ENCODE measurements around the gene PDE3B. TPM values are rescaled to one million over a fixed set of nuclear protein-coding genes. Genes with fewer than 3 reads are reported as not detected.

Gene PDE3B
- polyA plus RNA-seq, 1 of the 3 experiments (the other 2 are of a cell fraction) = 0.26 TPM

DNA sequence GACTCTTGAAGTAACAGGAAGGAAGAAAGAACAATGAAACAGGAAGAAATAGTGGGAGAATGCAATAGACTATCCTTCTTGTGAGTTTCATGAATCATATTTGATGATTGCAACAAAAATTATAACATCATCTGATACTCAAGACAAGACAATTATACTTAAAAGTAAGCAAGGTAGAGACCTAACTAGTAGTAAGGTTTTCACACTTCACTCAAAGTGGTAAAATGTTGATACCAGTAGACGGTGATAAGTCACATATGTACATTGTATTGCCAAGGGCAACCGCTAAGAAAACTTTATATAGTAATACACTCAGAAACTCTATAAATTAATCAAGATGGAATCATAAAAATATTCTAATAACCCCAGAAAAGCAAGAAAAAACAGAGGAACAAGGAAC lies 140.6 kb downstream of the PDE3B start:
- ChIA-PET POLR2A (no interaction called here), CTCF (no interaction called here)
- Histone ChIP-seq H3K27ac (ENCODE audit: low read depth in 2 of 2, low read length in 1 of 2) (no peak overlapping the region), H3K9me3 (no peaks in the 10 kb centered on the region), H3K9ac (no peak overlapping the region), H3K4me3 (ENCODE audit: low read depth in 2 of 2, low read length in 1 of 2) (no peak overlapping the region), H3K4me2 (no peak overlapping the region), H3K36me3 (replicated peaks in 1 of 2; ENCODE audit: control insufficient read depth in 1 of 2, insufficient read depth in 2 of 2, low read length in 1 of 2) (no peaks in the 10 kb centered on the region), H3F3A (replicated peaks; ENCODE audit: insufficient read depth) (no peaks in the 10 kb centered on the region), H3K9me2 (no peaks in the 10 kb centered on the region), H4K20me1 (ENCODE audit: insufficient read depth) (no peaks in the 10 kb centered on the region), H3K27me3 (ENCODE audit: insufficient read depth) (no peaks in the 10 kb centered on the region), H3K4me1 (ENCODE audit: control insufficient read depth in 1 of 2, insufficient read depth in 2 of 2, low read depth in 1 of 2, low read length in 1 of 2) (no peaks in the 10 kb centered on the region), H2AFZ (ENCODE audit: low read depth) (no peak overlapping the region), H3K79me2 (ENCODE audit: insufficient read depth) (no peaks in the 10 kb centered on the region)
- DNase-seq = no peak
- 91% methylated on average over 2 of the region's 2 CpGs for WGBS (ENCODE audit: low lambda C conversion rate)
- TF ChIP-seq, protein P1, sequence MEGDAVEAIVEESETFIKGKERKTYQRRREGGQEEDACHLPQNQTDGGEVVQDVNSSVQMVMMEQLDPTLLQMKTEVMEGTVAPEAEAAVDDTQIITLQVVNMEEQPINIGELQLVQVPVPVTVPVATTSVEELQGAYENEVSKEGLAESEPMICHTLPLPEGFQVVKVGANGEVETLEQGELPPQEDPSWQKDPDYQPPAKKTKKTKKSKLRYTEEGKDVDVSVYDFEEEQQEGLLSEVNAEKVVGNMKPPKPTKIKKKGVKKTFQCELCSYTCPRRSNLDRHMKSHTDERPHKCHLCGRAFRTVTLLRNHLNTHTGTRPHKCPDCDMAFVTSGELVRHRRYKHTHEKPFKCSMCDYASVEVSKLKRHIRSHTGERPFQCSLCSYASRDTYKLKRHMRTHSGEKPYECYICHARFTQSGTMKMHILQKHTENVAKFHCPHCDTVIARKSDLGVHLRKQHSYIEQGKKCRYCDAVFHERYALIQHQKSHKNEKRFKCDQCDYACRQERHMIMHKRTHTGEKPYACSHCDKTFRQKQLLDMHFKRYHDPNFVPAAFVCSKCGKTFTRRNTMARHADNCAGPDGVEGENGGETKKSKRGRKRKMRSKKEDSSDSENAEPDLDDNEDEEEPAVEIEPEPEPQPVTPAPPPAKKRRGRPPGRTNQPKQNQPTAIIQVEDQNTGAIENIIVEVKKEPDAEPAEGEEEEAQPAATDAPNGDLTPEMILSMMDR (IDR thresholded peaks at IDR 0.05) = no peak
- TF ChIP-seq FOXJ3 (CRISPR knock-in tag; IDR thresholded peaks at IDR 0.05) (no peak), USF1 (IDR thresholded peaks at IDR 0.05; ENCODE audit: borderline replicate concordance, low read depth) (no peak), RXRA (IDR thresholded peaks at IDR 0.05; ENCODE audit: borderline replicate concordance, low read depth) (no peak), RCOR1 (IDR thresholded peaks at IDR 0.05; ENCODE audit: low read length) (no peak), ZBTB33 (IDR thresholded peaks at IDR 0.05; ENCODE audit: borderline replicate concordance, low read depth) (no peak), TEAD4 (IDR thresholded peaks at IDR 0.05; ENCODE audit: borderline replicate concordance, insufficient read depth) (no peak), REST (IDR thresholded peaks at IDR 0.05; ENCODE audit: low read depth, low read length) (no peak), CHD2 (IDR thresholded peaks at IDR 0.05; ENCODE audit: low read length, partially characterized antibody) (no peak), YY1 (IDR thresholded peaks at IDR 0.05; ENCODE audit: low read depth) (no peak), MEF2A (IDR thresholded peaks at IDR 0.05; ENCODE audit: borderline replicate concordance, low read depth) (no peak), PBX3 (IDR thresholded peaks at IDR 0.05) (no peak), TCF12 (IDR thresholded peaks at IDR 0.05) (no peak)
- TF ChIP-seq, protein P2, sequence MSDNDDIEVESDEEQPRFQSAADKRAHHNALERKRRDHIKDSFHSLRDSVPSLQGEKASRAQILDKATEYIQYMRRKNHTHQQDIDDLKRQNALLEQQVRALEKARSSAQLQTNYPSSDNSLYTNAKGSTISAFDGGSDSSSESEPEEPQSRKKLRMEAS (IDR thresholded peaks at IDR 0.05; ENCODE audit: low read depth) = no peak
- TF ChIP-seq, protein P3, sequence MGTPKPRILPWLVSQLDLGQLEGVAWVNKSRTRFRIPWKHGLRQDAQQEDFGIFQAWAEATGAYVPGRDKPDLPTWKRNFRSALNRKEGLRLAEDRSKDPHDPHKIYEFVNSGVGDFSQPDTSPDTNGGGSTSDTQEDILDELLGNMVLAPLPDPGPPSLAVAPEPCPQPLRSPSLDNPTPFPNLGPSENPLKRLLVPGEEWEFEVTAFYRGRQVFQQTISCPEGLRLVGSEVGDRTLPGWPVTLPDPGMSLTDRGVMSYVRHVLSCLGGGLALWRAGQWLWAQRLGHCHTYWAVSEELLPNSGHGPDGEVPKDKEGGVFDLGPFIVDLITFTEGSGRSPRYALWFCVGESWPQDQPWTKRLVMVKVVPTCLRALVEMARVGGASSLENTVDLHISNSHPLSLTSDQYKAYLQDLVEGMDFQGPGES (IDR thresholded peaks at IDR 0.05; ENCODE audit: low read depth, low read length) = no peak

Data from SK-N-SH (cell line).